Activated naive CD8-positive, alpha-beta T cell treated with anti-CD3 and anti-CD28 coated beads, Interleukin-2, amount 50 U/mL, for 24 hours (primary cell): Measurements from ENCODE around the gene GNA15.
"Not testable (repeated sequence)": the region's sequence is repeated elsewhere in the genome, so short reads cannot be mapped to it uniquely, and the experiment has no call there.

Experiments
- ATAC-seq: fragments of 150-1000 bp; cut with Tn5 transposase; one replicate; pipeline ENCODE4 v1.10.0; 2021
- DNase-seq: peaks from one replicate; pipeline ENCODE4 v3.0.0; 2021
- H3K27ac Mint-ChIP-seq: one replicate; pipeline ENCODE4 v1.8.0; 2021; ENCODE audit warnings: mild to moderate bottlenecking, mixed read lengths
- H3K27me3 Mint-ChIP-seq: one replicate; pipeline ENCODE4 v1.8.0; 2021; ENCODE audit warnings: mixed read lengths
- H3K36me3 Mint-ChIP-seq: one replicate; pipeline ENCODE4 v1.8.0; 2021; ENCODE audit warnings: low read depth, mixed read lengths
- H3K4me1 Mint-ChIP-seq: one replicate; pipeline ENCODE4 v1.8.0; 2021; ENCODE audit warnings: mixed read lengths
- H3K4me3 Mint-ChIP-seq: one replicate; pipeline ENCODE4 v1.8.0; 2021; ENCODE audit warnings: mild to moderate bottlenecking, moderate library complexity, mixed read lengths
- H3K9me3 Mint-ChIP-seq: one replicate; pipeline ENCODE4 v1.8.0; 2021; ENCODE audit warnings: mixed read lengths

Gene GNA15

GRCh38 chr19:3190921-3191805 is 55.3 kb downstream of the GNA15 start:
- ATAC-seq, result no peak
- H3K36me3 Mint-ChIP-seq, result peaks cover 27% of the 10 kb centered on the region
- H3K4me1 Mint-ChIP-seq, result peaks cover 29% of the 10 kb centered on the region
- no peaks in the 10 kb centered on the region for H3K27me3 Mint-ChIP-seq
- no peak for DNase-seq
- no peak overlapping the region for H3K27ac Mint-ChIP-seq
- no peaks in the 10 kb centered on the region for H3K9me3 Mint-ChIP-seq
- no peak overlapping the region for H3K4me3 Mint-ChIP-seq

GRCh38 chr19:3191806-3192104 is 55.9 kb downstream of the GNA15 start:
- peaks cover 26% of the 10 kb centered on the region for H3K4me1 Mint-ChIP-seq
- not testable (repeated sequence) for H3K27ac Mint-ChIP-seq, DNase-seq, ATAC-seq, H3K9me3 Mint-ChIP-seq, H3K27me3 Mint-ChIP-seq, H3K4me3 Mint-ChIP-seq
- H3K36me3 Mint-ChIP-seq, result peaks cover 24% of the 10 kb centered on the region

GRCh38 chr19:3192228-3192635 is 56.4 kb downstream of the GNA15 start:
- Mint-ChIP-seq H3K36me3 (peaks cover 20% of the 10 kb centered on the region), H3K4me1 (peaks cover 21% of the 10 kb centered on the region), H3K9me3 (no peaks in the 10 kb centered on the region), H3K4me3 (no peak overlapping the region), H3K27ac (no peak overlapping the region), H3K27me3 (no peaks in the 10 kb centered on the region)
- ATAC-seq, result no peak
- DNase-seq, result no peak

GRCh38 chr19:3192684-3193083 is 56.9 kb downstream of the GNA15 start:
- DNase-seq, result no peak
- H3K27ac Mint-ChIP-seq, result no peak overlapping the region
- peaks cover 20% of the 10 kb centered on the region for H3K36me3 Mint-ChIP-seq
- ATAC-seq, result no peak
- H3K9me3 Mint-ChIP-seq, result no peaks in the 10 kb centered on the region
- no peak overlapping the region for H3K4me3 Mint-ChIP-seq
- peaks cover 16% of the 10 kb centered on the region for H3K4me1 Mint-ChIP-seq
- H3K27me3 Mint-ChIP-seq, result no peaks in the 10 kb centered on the region

- DNase-seq (no peak), ATAC-seq (peak; percentile 9)
- Mint-ChIP-seq H3K27ac (no peak overlapping the region), H3K36me3 (peaks cover 16% of the 10 kb centered on the region), H3K9me3 (no peaks in the 10 kb centered on the region), H3K4me1 (peaks cover 8% of the 10 kb centered on the region), H3K4me3 (no peak overlapping the region), H3K27me3 (no peaks in the 10 kb centered on the region)
These were observed 57.6 kb downstream of the GNA15 start for GRCh38 chr19:3193256-3194105.

GRCh38 chr19:3194106-3195087 is 58.6 kb downstream of the GNA15 start:
- Mint-ChIP-seq H3K9me3 (no peaks in the 10 kb centered on the region), H3K36me3 (peaks cover 15% of the 10 kb centered on the region), H3K27ac (no peak overlapping the region), H3K4me3 (no peak overlapping the region), H3K27me3 (no peaks in the 10 kb centered on the region), H3K4me1 (peaks cover 2% of the 10 kb centered on the region)
- DNase-seq (no peak), ATAC-seq (no peak)

- Mint-ChIP-seq H3K4me3 (no peak overlapping the region), H3K4me1 (peaks cover 2% of the 10 kb centered on the region), H3K27ac (no peak overlapping the region), H3K27me3 (no peaks in the 10 kb centered on the region), H3K9me3 (no peaks in the 10 kb centered on the region), H3K36me3 (peaks cover 12% of the 10 kb centered on the region)
- ATAC-seq, result no peak
- no peak for DNase-seq
These were observed 60.5 kb downstream of the GNA15 start for GRCh38 chr19:3196064-3196932.

- ATAC-seq, result no peak
- Mint-ChIP-seq H3K36me3 (peaks cover 12% of the 10 kb centered on the region), H3K4me3 (no peak overlapping the region), H3K27ac (no peak overlapping the region), H3K27me3 (no peaks in the 10 kb centered on the region), H3K4me1 (peaks cover 2% of the 10 kb centered on the region), H3K9me3 (no peaks in the 10 kb centered on the region)
- no peak for DNase-seq
These were observed 61.0 kb downstream of the GNA15 start for GRCh38 chr19:3196933-3197205.

- Mint-ChIP-seq H3K27me3 (no peaks in the 10 kb centered on the region), H3K36me3 (peaks cover 10% of the 10 kb centered on the region), H3K27ac (no peak overlapping the region), H3K4me1 (no peaks in the 10 kb centered on the region), H3K4me3 (no peak overlapping the region), H3K9me3 (no peaks in the 10 kb centered on the region)
- ATAC-seq (no peak), DNase-seq (no peak)
These were observed 63.3 kb downstream of the GNA15 start for GRCh38 chr19:3198901-3199700.

GRCh38 chr19:3201072-3201700 is 65.4 kb downstream of the GNA15 start:
- Mint-ChIP-seq H3K27ac (no peak overlapping the region), H3K9me3 (no peaks in the 10 kb centered on the region), H3K4me3 (no peak overlapping the region), H3K36me3 (peaks cover 2% of the 10 kb centered on the region), H3K4me1 (no peaks in the 10 kb centered on the region), H3K27me3 (no peaks in the 10 kb centered on the region)
- DNase-seq, result no peak
- ATAC-seq, result no peak

- H3K36me3 Mint-ChIP-seq, result peaks cover 2% of the 10 kb centered on the region
- DNase-seq (no peak), ATAC-seq (no peak)
- H3K4me3 Mint-ChIP-seq, result no peak overlapping the region
- H3K27ac Mint-ChIP-seq, result no peak overlapping the region
- H3K27me3 Mint-ChIP-seq, result no peaks in the 10 kb centered on the region
- no peaks in the 10 kb centered on the region for H3K9me3 Mint-ChIP-seq
- H3K4me1 Mint-ChIP-seq, result no peaks in the 10 kb centered on the region
These were observed 66.1 kb downstream of the GNA15 start for GRCh38 chr19:3201911-3202310.

GRCh38 chr19:3202346-3202745 is 66.5 kb downstream of the GNA15 start:
- Mint-ChIP-seq H3K9me3 (no peaks in the 10 kb centered on the region), H3K27ac (no peak overlapping the region)
- no peak for ATAC-seq

GRCh38 chr19:3202895-3203294 is 67.1 kb downstream of the GNA15 start:
- not testable (repeated sequence) for ATAC-seq, H3K36me3 Mint-ChIP-seq, H3K27me3 Mint-ChIP-seq, H3K27ac Mint-ChIP-seq, H3K4me3 Mint-ChIP-seq, H3K9me3 Mint-ChIP-seq, H3K4me1 Mint-ChIP-seq, DNase-seq

More at GRCh38 chr19:3202346-3202745, 66.5 kb downstream of the GNA15 start:
- Mint-ChIP-seq H3K36me3 (peaks cover 2% of the 10 kb centered on the region), H3K27me3 (no peaks in the 10 kb centered on the region), H3K4me3 (no peak overlapping the region), H3K4me1 (no peaks in the 10 kb centered on the region)
- no peak for DNase-seq
